Mammary epithelial cell (primary cell): ENCODE measurements around the gene C3orf49.

ENCODE experiments used
- CTCF ChIP-seq, 2 donors: IDR thresholded peaks in 1 of 2; conservative IDR thresholded peaks in 1 of 2; 2 replicates each; pipeline ENCODE4 v1.5.1; 2011 to 2012; ENCODE audit warnings: inconsistent platforms in 2 of 2, low read length in 2 of 2, mild to moderate bottlenecking in 2 of 2, control low read depth in 1 of 2, low read depth in 1 of 2; ENCODE audit not compliant: insufficient read depth in 1 of 2; ENCODE audit errors: extremely low read depth in 1 of 2
- EZH2 ChIP-seq: IDR thresholded peaks from 2 replicates; pipeline ENCODE4 v1.6.1; 2012; ENCODE audit warnings: low read length, inconsistent platforms, borderline replicate concordance

GRCh38 chr3:63880653-63881052 lies 61.6 kb downstream of the C3orf49 start:
- TF ChIP-seq EZH2 (no peak), CTCF (conservative IDR thresholded peaks at IDR 0.05 in 1 of 2, IDR thresholded peaks at IDR 0.05 in 1 of 2; ENCODE audit: extremely low read depth in 1 of 2, insufficient read depth in 1 of 2, low read depth in 1 of 2, low read length in 2 of 2) (no peak)
